SH-SY5Y (cell line): ENCODE data around the gene PRKCB.

Experiments
- GATA2 ChIP-seq: IDR thresholded peaks from 2 replicates; pipeline ENCODE4 v1.6.1; 2011; ENCODE audit warnings: mild to moderate bottlenecking, low read depth, low read length
- GATA3 ChIP-seq: IDR thresholded peaks from 2 replicates; pipeline ENCODE4 v1.6.1; 2011; ENCODE audit warnings: low read depth, mild to moderate bottlenecking, low read length, moderate library complexity

GRCh38 chr16:24073321-24073720, 237.5 kb downstream of the PRKCB start:
- no peak for TF ChIP-seq GATA2
- no peak for TF ChIP-seq GATA3
